Ascending aorta (tissue), 2 donors: Measurements from ENCODE around the gene AHNAK. TPM values are rescaled to one million over a fixed set of nuclear protein-coding genes. Genes with fewer than 3 reads are reported as not detected.

Experiments used
- DNase-seq, 2 donors: peaks; one replicate each; pipeline ENCODE4 v3.0.0-alpha.2; 2019; ENCODE audit warnings: low spot score in 2 of 2
- H3K27ac ChIP-seq, 2 donors: fragments of 200-600 bp; sonication (generic); one replicate each; pipeline ENCODE4 v1.5.1; 2016 to 2017; ENCODE audit warnings: mild to moderate bottlenecking in 1 of 2
- H3K27me3 ChIP-seq: fragments of 200-600 bp; sonication (generic); one replicate; pipeline ENCODE4 v1.5.1; 2017
- H3K36me3 ChIP-seq, 2 donors: fragments of 200-600 bp; sonication (generic); one replicate each; pipeline ENCODE4 v1.5.1; 2016
- H3K4me1 ChIP-seq, 2 donors: fragments of 200-600 bp; sonication (generic); one replicate each; pipeline ENCODE4 v1.5.1; 2016 to 2017; ENCODE audit warnings: mild to moderate bottlenecking in 1 of 2
- H3K4me3 ChIP-seq, 2 donors: fragments of 200-600 bp; sonication (generic); one replicate each; pipeline ENCODE4 v1.5.1; 2016 to 2017; ENCODE audit warnings: mild to moderate bottlenecking in 1 of 2
- H3K9me3 ChIP-seq, 2 donors: fragments of 200-600 bp; sonication (generic); one replicate each; pipeline ENCODE4 v1.5.1; 2016
- CTCF ChIP-seq, 3 experiments: fragments of 200-600 bp in 2 of 3; fragments of 450-650 bp in 1 of 3; sonication (generic) in 2 of 3; IDR thresholded peaks; one replicate each; pipeline ENCODE4 v1.5.1; 2016 to 2019; ENCODE audit warnings: antibody characterized with exemption in 3 of 3, mild to moderate bottlenecking in 1 of 3, moderate library complexity in 1 of 3
- intact Hi-C: fragments of 100-400 bp; cut with DNase I; formaldehyde crosslinking; loops from one replicate; pipeline ENCODE4 v1.15.1; 2023
- total RNA-seq: library from RNA; depleted of rRNA; stranded (reverse); fragments of >200 nt; gene quantifications from one replicate; pipeline ENCODE4 v1.1.0, GENCODE V29; 2016

AHNAK gene
- total RNA-seq, 1 donor from 2014 or later = 718 TPM

- H3K9me3 ChIP-seq = no peaks in the 10 kb centered on the region
- no peaks in the 10 kb centered on the region for H3K27me3 ChIP-seq
- H3K4me3 ChIP-seq = peak overlapping the region; percentile 98
- H3K36me3 ChIP-seq = peaks cover 4 to 10% of the 10 kb centered on the region in 2 donors
- H3K27ac ChIP-seq = peak overlapping the region; percentile 96 to 99
- no peak for TF ChIP-seq CTCF (IDR thresholded peaks at IDR 0.05)
- intact Hi-C loops = no loop called here
- no peak for DNase-seq
- H3K4me1 ChIP-seq = peaks cover 44 to 66% of the 10 kb centered on the region in 2 donors
Observed at GRCh38 chr11:62540804-62541701, 5.6 kb downstream of the AHNAK start.

GRCh38 chr11:62539238-62539925 lies 7.2 kb downstream of the AHNAK start:
- intact Hi-C loops = no loop called here
- Histone ChIP-seq H3K4me3 (peak overlapping the region; percentile 39 to 98), H3K27me3 (no peaks in the 10 kb centered on the region), H3K27ac (peak overlapping the region; percentile 96 to 99), H3K9me3 (no peaks in the 10 kb centered on the region), H3K4me1 (peaks cover 45 to 68% of the 10 kb centered on the region in 2 donors), H3K36me3 (peaks cover 21 to 22% of the 10 kb centered on the region in 2 donors)
- no peak for TF ChIP-seq CTCF (IDR thresholded peaks at IDR 0.05)
- peak in 1 of 2 donors; percentile 85 for DNase-seq

DNA sequence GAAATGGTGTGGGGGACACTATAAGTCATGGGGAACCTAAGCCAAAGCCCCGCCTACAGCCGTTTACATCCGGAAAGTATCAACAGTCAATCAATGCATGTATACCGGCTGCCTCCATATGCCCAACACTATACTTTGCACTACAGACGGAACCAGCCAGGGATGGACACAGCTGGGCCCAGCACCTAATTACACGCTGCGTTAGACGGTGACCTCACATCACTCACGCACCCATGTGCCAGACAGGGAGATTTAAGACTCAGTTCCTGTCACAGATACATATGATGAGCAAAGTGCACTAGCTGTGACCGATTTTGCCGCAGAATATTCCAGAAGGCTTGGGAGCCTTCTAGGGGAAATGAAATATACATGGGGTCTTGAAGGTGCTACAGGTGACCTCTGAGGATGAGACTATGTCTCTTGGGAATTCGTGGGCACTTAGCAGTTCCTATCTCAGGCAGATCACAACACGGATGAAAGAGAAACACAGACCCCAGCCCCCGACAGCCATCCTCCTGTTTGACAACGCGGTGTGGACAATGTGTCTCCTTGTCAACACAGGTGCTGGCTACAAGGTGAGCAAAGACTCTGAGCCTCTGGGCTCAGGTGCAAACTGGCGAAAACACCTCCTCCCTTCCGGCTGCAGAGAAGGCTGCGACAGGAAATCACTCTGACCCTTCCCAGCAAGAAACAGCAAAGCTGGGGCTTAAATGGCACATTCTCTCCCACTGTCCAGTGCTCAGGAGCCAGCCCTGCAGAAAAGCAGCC lies 8.0 kb downstream of the AHNAK start:
- H3K4me1 ChIP-seq = peaks cover 45 to 68% of the 10 kb centered on the region in 2 donors
- peaks cover 28 to 29% of the 10 kb centered on the region in 2 donors for H3K36me3 ChIP-seq
- TF ChIP-seq CTCF (IDR thresholded peaks at IDR 0.05) = no peak
- no peaks in the 10 kb centered on the region for H3K27me3 ChIP-seq
- H3K27ac ChIP-seq = peak overlapping the region; percentile 96 to 99
- no peak for DNase-seq
- peak overlapping the region; percentile 39 to 98 for H3K4me3 ChIP-seq
- H3K9me3 ChIP-seq = no peaks in the 10 kb centered on the region
- intact Hi-C loops = no loop called here

- H3K4me3 ChIP-seq = peak overlapping the region in 1 of 2 donors; percentile 9
- peak overlapping the region; percentile 54 to 65 for H3K27ac ChIP-seq
- H3K36me3 ChIP-seq = peaks cover 50 to 51% of the 10 kb centered on the region in 2 donors
- DNase-seq = no peak
- intact Hi-C loops = no loop called here
- no peaks in the 10 kb centered on the region for H3K27me3 ChIP-seq
- H3K4me1 ChIP-seq = peaks cover 38 to 52% of the 10 kb centered on the region in 2 donors
- TF ChIP-seq CTCF (IDR thresholded peaks at IDR 0.05) = no peak
- no peaks in the 10 kb centered on the region for H3K9me3 ChIP-seq
Observed at GRCh38 chr11:62536301-62536957, 10.2 kb downstream of the AHNAK start.

DNA sequence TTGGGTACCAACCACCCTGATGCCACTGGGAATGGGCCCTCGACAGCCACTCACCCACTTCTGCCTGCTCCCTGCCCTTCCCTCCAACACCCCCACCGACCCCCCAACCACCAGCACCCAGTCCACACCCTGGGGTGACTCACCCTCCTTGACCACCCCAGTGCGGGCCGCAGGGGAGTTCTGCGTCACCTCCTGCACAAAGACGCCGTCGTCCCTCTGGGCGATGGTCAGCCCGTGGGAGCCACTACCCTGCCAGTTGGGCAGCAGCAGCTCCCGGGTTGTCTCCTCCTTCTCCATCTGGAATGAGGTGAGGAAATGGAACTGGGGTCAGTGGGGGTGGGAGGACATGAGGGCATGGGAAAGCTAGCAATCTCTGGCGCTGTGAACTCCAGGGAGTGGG lies 10.8 kb downstream of the AHNAK start:
- intact Hi-C loops = no loop called here
- no peak for TF ChIP-seq CTCF (IDR thresholded peaks at IDR 0.05)
- H3K4me1 ChIP-seq = peaks cover 36 to 49% of the 10 kb centered on the region in 2 donors
- H3K27ac ChIP-seq = peak overlapping the region; percentile 54 to 65
- no peaks in the 10 kb centered on the region for H3K27me3 ChIP-seq
- DNase-seq = no peak
- peak overlapping the region in 1 of 2 donors; percentile 9 for H3K4me3 ChIP-seq
- no peaks in the 10 kb centered on the region for H3K9me3 ChIP-seq
- H3K36me3 ChIP-seq = peaks cover 57% of the 10 kb centered on the region in 2 donors
